Measurements from ENCODE around the gene CCNE1.

The CCNE1 gene

DNA sequence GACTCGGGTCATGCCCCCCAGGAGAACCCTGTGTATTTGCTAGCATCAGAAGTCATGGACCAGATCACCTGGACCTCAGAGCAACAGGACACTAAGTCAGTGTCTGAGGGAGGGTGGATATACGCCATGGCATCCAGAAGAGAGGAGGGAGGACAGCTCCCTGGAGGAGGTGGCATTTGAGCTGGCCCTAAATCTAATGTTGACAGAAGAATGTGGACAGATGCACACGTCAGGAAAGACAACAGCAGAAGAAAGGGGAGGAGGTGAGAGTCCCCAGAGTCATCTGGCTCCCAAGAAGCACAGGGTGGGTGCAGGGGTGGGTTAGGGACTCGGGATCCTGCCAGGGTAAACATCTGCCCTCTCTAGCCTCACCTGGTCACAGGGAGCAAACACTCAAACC is 24.5 kb upstream of the CCNE1 start (continued):
- TF ChIP-seq, protein P1, sequence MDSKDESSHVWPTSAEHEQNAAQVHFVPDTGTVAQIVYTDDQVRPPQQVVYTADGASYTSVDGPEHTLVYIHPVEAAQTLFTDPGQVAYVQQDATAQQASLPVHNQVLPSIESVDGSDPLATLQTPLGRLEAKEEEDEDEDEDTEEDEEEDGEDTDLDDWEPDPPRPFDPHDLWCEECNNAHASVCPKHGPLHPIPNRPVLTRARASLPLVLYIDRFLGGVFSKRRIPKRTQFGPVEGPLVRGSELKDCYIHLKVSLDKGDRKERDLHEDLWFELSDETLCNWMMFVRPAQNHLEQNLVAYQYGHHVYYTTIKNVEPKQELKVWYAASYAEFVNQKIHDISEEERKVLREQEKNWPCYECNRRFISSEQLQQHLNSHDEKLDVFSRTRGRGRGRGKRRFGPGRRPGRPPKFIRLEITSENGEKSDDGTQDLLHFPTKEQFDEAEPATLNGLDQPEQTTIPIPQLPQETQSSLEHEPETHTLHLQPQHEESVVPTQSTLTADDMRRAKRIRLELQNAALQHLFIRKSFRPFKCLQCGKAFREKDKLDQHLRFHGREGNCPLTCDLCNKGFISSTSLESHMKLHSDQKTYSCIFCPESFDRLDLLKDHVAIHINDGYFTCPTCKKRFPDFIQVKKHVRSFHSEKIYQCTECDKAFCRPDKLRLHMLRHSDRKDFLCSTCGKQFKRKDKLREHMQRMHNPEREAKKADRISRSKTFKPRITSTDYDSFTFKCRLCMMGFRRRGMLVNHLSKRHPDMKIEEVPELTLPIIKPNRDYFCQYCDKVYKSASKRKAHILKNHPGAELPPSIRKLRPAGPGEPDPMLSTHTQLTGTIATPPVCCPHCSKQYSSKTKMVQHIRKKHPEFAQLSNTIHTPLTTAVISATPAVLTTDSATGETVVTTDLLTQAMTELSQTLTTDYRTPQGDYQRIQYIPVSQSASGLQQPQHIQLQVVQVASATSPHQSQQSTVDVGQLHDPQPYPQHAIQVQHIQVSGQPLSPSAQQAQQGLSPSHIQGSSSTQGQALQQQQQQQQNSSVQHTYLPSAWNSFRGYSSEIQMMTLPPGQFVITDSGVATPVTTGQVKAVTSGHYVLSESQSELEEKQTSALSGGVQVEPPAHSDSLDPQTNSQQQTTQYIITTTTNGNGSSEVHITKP (tag by site-specific recombination; IDR thresholded peaks at IDR 0.05): no peak
- TF ChIP-seq, protein P2, sequence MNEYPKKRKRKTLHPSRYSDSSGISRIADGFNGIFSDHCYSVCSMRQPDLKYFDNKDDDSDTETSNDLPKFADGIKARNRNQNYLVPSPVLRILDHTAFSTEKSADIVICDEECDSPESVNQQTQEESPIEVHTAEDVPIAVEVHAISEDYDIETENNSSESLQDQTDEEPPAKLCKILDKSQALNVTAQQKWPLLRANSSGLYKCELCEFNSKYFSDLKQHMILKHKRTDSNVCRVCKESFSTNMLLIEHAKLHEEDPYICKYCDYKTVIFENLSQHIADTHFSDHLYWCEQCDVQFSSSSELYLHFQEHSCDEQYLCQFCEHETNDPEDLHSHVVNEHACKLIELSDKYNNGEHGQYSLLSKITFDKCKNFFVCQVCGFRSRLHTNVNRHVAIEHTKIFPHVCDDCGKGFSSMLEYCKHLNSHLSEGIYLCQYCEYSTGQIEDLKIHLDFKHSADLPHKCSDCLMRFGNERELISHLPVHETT (tag by site-specific recombination; IDR thresholded peaks at IDR 0.05): no peak
- TF ChIP-seq ZNF837 (tag by site-specific recombination; IDR thresholded peaks at IDR 0.05): no peak
- TF ChIP-seq ZNF350 (tag by site-specific recombination; IDR thresholded peaks at IDR 0.05): no peak
- no peak for TF ChIP-seq ZNF366 (tag by site-specific recombination; conservative IDR thresholded peaks at IDR 0.05)

DNA sequence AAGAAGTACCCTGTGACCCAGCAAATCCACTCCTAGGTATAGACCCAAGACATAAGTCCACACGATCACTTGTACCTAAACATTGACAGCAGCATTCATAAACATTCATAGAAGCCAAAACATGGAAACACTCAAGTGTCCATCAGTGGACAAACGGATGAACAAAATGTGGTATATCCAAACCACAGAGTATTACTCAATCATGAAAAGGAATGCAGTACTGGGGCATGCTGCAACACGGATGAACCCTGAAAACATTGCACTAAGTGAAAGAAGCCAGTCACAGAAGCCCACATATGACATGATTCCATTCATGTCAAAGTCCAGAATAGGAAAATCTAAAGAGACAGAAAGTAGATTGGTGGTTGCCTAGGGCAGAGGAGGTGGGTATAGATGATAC is 22.8 kb upstream of the CCNE1 start:
- CTCF ChIA-PET: no interaction called here
- POLR2A ChIA-PET: no interaction called here
- H3K27ac ChIP-seq (ENCODE audit: extremely low read depth, low read depth, low read length): no peak overlapping the region

DNA sequence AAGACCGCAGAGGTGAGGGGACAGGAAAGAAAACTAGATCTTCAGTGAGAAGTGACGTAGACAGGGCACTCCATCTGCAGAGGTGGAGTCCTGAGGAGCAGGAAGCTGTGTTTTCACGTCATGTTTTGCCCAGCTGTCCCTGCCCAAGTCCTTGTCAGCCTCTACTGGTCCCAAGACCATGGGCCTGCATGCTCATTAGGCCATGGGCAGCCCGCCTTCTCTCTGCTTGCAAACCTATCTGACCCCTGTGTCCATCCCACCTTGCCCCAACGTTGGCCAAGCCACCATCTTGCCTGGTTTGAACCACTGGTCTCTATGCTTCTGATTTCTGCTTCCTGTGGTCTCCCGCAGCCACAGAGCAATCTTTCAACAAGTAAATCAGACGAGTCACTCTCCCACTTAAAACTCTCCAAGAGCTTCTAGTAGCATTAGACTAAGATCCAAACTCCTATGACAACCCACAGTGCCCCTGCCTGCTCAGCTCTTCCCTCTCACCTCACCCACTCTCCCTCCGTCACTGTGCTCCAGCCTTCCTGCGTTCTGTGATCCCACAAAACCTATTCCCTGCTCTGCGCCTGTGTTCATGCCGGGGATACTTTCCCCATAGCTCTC is 18.6 kb upstream of the CCNE1 start:
- TF ChIP-seq ZNF654 (tag by site-specific recombination; IDR thresholded peaks at IDR 0.05; ENCODE audit: low read depth): no peak
- TF ChIP-seq SCRT2 (tag by site-specific recombination; IDR thresholded peaks at IDR 0.05): no peak
- TF ChIP-seq, protein P3, sequence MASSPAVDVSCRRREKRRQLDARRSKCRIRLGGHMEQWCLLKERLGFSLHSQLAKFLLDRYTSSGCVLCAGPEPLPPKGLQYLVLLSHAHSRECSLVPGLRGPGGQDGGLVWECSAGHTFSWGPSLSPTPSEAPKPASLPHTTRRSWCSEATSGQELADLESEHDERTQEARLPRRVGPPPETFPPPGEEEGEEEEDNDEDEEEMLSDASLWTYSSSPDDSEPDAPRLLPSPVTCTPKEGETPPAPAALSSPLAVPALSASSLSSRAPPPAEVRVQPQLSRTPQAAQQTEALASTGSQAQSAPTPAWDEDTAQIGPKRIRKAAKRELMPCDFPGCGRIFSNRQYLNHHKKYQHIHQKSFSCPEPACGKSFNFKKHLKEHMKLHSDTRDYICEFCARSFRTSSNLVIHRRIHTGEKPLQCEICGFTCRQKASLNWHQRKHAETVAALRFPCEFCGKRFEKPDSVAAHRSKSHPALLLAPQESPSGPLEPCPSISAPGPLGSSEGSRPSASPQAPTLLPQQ (tag by site-specific recombination; IDR thresholded peaks at IDR 0.05): no peak
- no peak for TF ChIP-seq ZBTB1 (tag by site-specific recombination; IDR thresholded peaks at IDR 0.05)
- TF ChIP-seq ZBTB20 (tag by site-specific recombination; IDR thresholded peaks at IDR 0.05): no peak
- TF ChIP-seq ZNF138 (tag by site-specific recombination; IDR thresholded peaks at IDR 0.05; ENCODE audit: borderline replicate concordance): no peak
- TF ChIP-seq, protein P4, sequence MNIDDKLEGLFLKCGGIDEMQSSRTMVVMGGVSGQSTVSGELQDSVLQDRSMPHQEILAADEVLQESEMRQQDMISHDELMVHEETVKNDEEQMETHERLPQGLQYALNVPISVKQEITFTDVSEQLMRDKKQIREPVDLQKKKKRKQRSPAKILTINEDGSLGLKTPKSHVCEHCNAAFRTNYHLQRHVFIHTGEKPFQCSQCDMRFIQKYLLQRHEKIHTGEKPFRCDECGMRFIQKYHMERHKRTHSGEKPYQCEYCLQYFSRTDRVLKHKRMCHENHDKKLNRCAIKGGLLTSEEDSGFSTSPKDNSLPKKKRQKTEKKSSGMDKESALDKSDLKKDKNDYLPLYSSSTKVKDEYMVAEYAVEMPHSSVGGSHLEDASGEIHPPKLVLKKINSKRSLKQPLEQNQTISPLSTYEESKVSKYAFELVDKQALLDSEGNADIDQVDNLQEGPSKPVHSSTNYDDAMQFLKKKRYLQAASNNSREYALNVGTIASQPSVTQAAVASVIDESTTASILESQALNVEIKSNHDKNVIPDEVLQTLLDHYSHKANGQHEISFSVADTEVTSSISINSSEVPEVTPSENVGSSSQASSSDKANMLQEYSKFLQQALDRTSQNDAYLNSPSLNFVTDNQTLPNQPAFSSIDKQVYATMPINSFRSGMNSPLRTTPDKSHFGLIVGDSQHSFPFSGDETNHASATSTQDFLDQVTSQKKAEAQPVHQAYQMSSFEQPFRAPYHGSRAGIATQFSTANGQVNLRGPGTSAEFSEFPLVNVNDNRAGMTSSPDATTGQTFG (tag by site-specific recombination; IDR thresholded peaks at IDR 0.05; ENCODE audit: borderline replicate concordance): no peak
- TF ChIP-seq ZNF585B (tag by site-specific recombination; IDR thresholded peaks at IDR 0.05): no peak
- TF ChIP-seq ZNF391 (tag by site-specific recombination; IDR thresholded peaks at IDR 0.05; ENCODE audit: borderline replicate concordance, low read depth): no peak
- no peak for TF ChIP-seq ZFP3 (tag by site-specific recombination; IDR thresholded peaks at IDR 0.05; ENCODE audit: low read depth)
- Histone ChIP-seq H3K27ac (ENCODE audit: extremely low read depth, low read depth, low read length) (no peak overlapping the region), H3K4me3 (ENCODE audit: low read depth, low read length) (no peak overlapping the region), H3K9me3 (ENCODE audit: control insufficient read depth, insufficient read depth, low read depth, low read length) (no peaks in the 10 kb centered on the region), H3K36me3 (ENCODE audit: control insufficient read depth in 2 of 2, insufficient read depth in 1 of 2, low read length in 2 of 2) (no peaks in the 10 kb centered on the region; a peak in 1 of 3 replicates), H3K4me1 (ENCODE audit: control insufficient read depth, insufficient read depth, low read length) (0 out of 2 replicates have a peak, but pooled peaks cover 4% of the 10 kb centered on the region)
- ChIA-PET CTCF (interaction anchor here (0.5 to 1.6 kb wide), 8 partner anchors 11 to 198 kb away, joined by 3 to 7 read pairs (median 4); no protein-coding TSS in a partner anchor), POLR2A (interaction anchor here (0.6 kb wide), 1 partner anchor 1085 kb away, joined by 3 read pairs; no protein-coding TSS in a partner anchor)

More for the DNA sequence above, 22.8 kb upstream of the CCNE1 start:
- Histone ChIP-seq H3K9me3 (ENCODE audit: control insufficient read depth, insufficient read depth, low read depth, low read length) (no peaks in the 10 kb centered on the region), H3K4me1 (ENCODE audit: control insufficient read depth, insufficient read depth, low read length) (no peaks in the 10 kb centered on the region), H3K4me3 (ENCODE audit: low read depth, low read length) (no peak overlapping the region), H3K36me3 (ENCODE audit: control insufficient read depth in 2 of 2, insufficient read depth in 1 of 2, low read length in 2 of 2) (no peaks in the 10 kb centered on the region)
- TF ChIP-seq ZNF146 (tag by site-specific recombination; IDR thresholded peaks at IDR 0.05) (peak; percentile 90), ZNF624 (tag by site-specific recombination; IDR thresholded peaks at IDR 0.05) (no peak)

All from HEK293 (cell line).